H9 (cell line): ENCODE results near the gene SRRM3. TPM values are rescaled to one million over a fixed set of nuclear protein-coding genes. Genes with fewer than 3 reads are reported as not detected.
"Not testable (repeated sequence)": the region's sequence is repeated elsewhere in the genome, so short reads cannot be mapped to it uniquely, and the experiment has no call there.

Experiments
- DNase-seq: peaks from one replicate; pipeline ENCODE4 v3.0.0-alpha.2; 2017
- H2AFZ ChIP-seq: one replicate; pipeline ENCODE4 v1.6.1; 2013; ENCODE audit warnings: mild to moderate bottlenecking, low read length, control low read depth, moderate library complexity
- H2AK5ac ChIP-seq: 2 replicates; pipeline ENCODE4 v1.6.1; 2013; ENCODE audit warnings: low read length, control low read depth, mixed read lengths; ENCODE audit not compliant: insufficient read length
- H2BK120ac ChIP-seq: one replicate; pipeline ENCODE4 v1.6.1; 2013; ENCODE audit warnings: low read depth, mild to moderate bottlenecking, low read length, control low read depth, inconsistent platforms; ENCODE audit not compliant: poor library complexity, severe bottlenecking
- H2BK12ac ChIP-seq: 2 replicates; pipeline ENCODE4 v1.6.1; 2013; ENCODE audit warnings: low read length, control low read depth, mixed read lengths, low read depth; ENCODE audit not compliant: insufficient read length
- H2BK15ac ChIP-seq: 2 replicates; pipeline ENCODE4 v1.6.1; 2013; ENCODE audit warnings: low read depth, low read length, control low read depth
- H2BK20ac ChIP-seq: one replicate; pipeline ENCODE4 v1.6.1; 2013; ENCODE audit warnings: low read depth, mild to moderate bottlenecking, low read length, control low read depth, inconsistent platforms; ENCODE audit not compliant: poor library complexity, severe bottlenecking
- H2BK5ac ChIP-seq: 2 replicates; pipeline ENCODE4 v1.6.1; 2013; ENCODE audit warnings: low read length, control low read depth, mixed read lengths; ENCODE audit not compliant: insufficient read length
- H3K14ac ChIP-seq: 2 replicates; pipeline ENCODE4 v1.6.1; 2013; ENCODE audit warnings: low read length, control low read depth; ENCODE audit not compliant: insufficient read depth
- H3K18ac ChIP-seq: 2 replicates; pipeline ENCODE4 v1.6.1; 2013; ENCODE audit warnings: low read depth, mild to moderate bottlenecking, mixed read lengths, low read length, control low read depth; ENCODE audit not compliant: insufficient read length
- H3K23ac ChIP-seq: 2 replicates; pipeline ENCODE4 v1.6.1; 2013; ENCODE audit warnings: low read length, control low read depth, mixed read lengths, low read depth; ENCODE audit not compliant: insufficient read length
- H3K23me2 ChIP-seq: 2 replicates; pipeline ENCODE4 v1.6.1; 2013; ENCODE audit warnings: low read depth, mild to moderate bottlenecking, mixed read lengths, low read length, control low read depth; ENCODE audit not compliant: insufficient read length, poor library complexity, severe bottlenecking
- H3K27ac ChIP-seq: 2 replicates; pipeline ENCODE4 v1.5.1; 2013; ENCODE audit warnings: low read length, control low read depth, mixed read lengths, low read depth; ENCODE audit not compliant: insufficient read length
- H3K27me3 ChIP-seq: 2 replicates; pipeline ENCODE4 v1.6.1; 2013; ENCODE audit warnings: low read length, control low read depth, inconsistent platforms; ENCODE audit not compliant: insufficient read depth
- H3K4ac ChIP-seq: 2 replicates; pipeline ENCODE4 v1.6.1; 2013; ENCODE audit warnings: low read depth, mild to moderate bottlenecking, control low read depth, inconsistent platforms, low read length, moderate library complexity
- H3K4me1 ChIP-seq: 2 replicates; pipeline ENCODE4 v1.6.1; 2013; ENCODE audit warnings: low read length, control low read depth, inconsistent platforms; ENCODE audit not compliant: insufficient read depth
- H3K4me2 ChIP-seq: 2 replicates; pipeline ENCODE4 v1.6.1; 2013; ENCODE audit warnings: low read length, control low read depth, mixed read lengths; ENCODE audit not compliant: insufficient read length, insufficient read depth
- H3K56ac ChIP-seq: 2 replicates; pipeline ENCODE4 v1.6.1; 2013; ENCODE audit warnings: low read depth, mild to moderate bottlenecking, mixed read lengths, low read length, control low read depth; ENCODE audit not compliant: insufficient read length
- H3K79me1 ChIP-seq: 2 replicates; pipeline ENCODE4 v1.6.1; 2013; ENCODE audit warnings: low read depth, mild to moderate bottlenecking, moderate library complexity, low read length, control low read depth, inconsistent platforms; ENCODE audit not compliant: insufficient read depth, poor library complexity, severe bottlenecking
- H3K79me2 ChIP-seq: 2 replicates; pipeline ENCODE4 v1.6.1; 2013; ENCODE audit warnings: low read length, control low read depth, inconsistent platforms; ENCODE audit not compliant: insufficient read depth
- H3K9ac ChIP-seq: 2 replicates; pipeline ENCODE4 v1.6.1; 2013; ENCODE audit warnings: low read length, control low read depth, mixed read lengths; ENCODE audit not compliant: insufficient read length; ENCODE audit errors: extremely low read depth
- H3K9me3 ChIP-seq: one replicate; pipeline ENCODE4 v1.6.1; 2013; ENCODE audit warnings: low read depth, low read length, inconsistent platforms; ENCODE audit not compliant: control insufficient read depth
- H3T11ph ChIP-seq: one replicate; pipeline ENCODE4 v1.6.1; 2013; ENCODE audit warnings: mild to moderate bottlenecking, low read length, control low read depth, inconsistent platforms
- H4K20me1 ChIP-seq: one replicate; pipeline ENCODE4 v1.6.1; 2013; ENCODE audit not compliant: control insufficient read depth, insufficient read length, insufficient read depth
- H4K5ac ChIP-seq: 2 replicates; pipeline ENCODE4 v1.6.1; 2013; ENCODE audit warnings: low read depth, mild to moderate bottlenecking, mixed read lengths, low read length, control low read depth; ENCODE audit not compliant: insufficient read length
- H4K8ac ChIP-seq: replicated peaks from 2 replicates; pipeline ENCODE4 v1.6.1; 2013; ENCODE audit warnings: low read length, control low read depth, mixed read lengths, low read depth; ENCODE audit not compliant: insufficient read length
- H4K91ac ChIP-seq: 2 replicates; pipeline ENCODE4 v1.6.1; 2013; ENCODE audit warnings: low read depth, mild to moderate bottlenecking, moderate library complexity, mixed read lengths, low read length, control low read depth; ENCODE audit not compliant: insufficient read length
- H3K27ac Mint-ChIP-seq, 3 experiments: 2 replicates in 2 of 3; 3 replicates in 1 of 3; pipeline ENCODE4 v1.8.0; 2020 to 2021; ENCODE audit warnings: mixed read lengths in 3 of 3, mild to moderate bottlenecking in 1 of 3, moderate library complexity in 1 of 3
- H3K27me3 Mint-ChIP-seq: 2 replicates; pipeline ENCODE4 v1.8.0; 2021; ENCODE audit warnings: low read depth, mild to moderate bottlenecking, moderate library complexity, mixed read lengths
- H3K36me3 Mint-ChIP-seq, 3 experiments: 2 replicates in 2 of 3; 3 replicates in 1 of 3; pipeline ENCODE4 v1.8.0; 2020 to 2021; ENCODE audit warnings: low read depth in 3 of 3, mixed read lengths in 3 of 3; ENCODE audit not compliant: insufficient read depth in 1 of 3
- H3K4me1 Mint-ChIP-seq, 2 experiments: 2 replicates each; pipeline ENCODE4 v1.8.0; 2020; ENCODE audit warnings: mixed read lengths in 2 of 2
- H3K4me3 Mint-ChIP-seq, 2 experiments: 2 replicates in 1 of 2; 3 replicates in 1 of 2; pipeline ENCODE4 v1.8.0; 2020 to 2021; ENCODE audit warnings: mild to moderate bottlenecking in 2 of 2, mixed read lengths in 2 of 2, moderate library complexity in 1 of 2
- H3K9me3 Mint-ChIP-seq, 2 experiments: 2 replicates in 1 of 2; 3 replicates in 1 of 2; pipeline ENCODE4 v1.8.0; 2020; ENCODE audit warnings: mild to moderate bottlenecking in 2 of 2, mixed read lengths in 2 of 2, moderate library complexity in 1 of 2
- CTCF ChIP-seq: fragments of 200-600 bp; sonication (generic); conservative IDR thresholded peaks from 3 replicates; pipeline ENCODE4 v1.8.0; 2021; ENCODE audit warnings: antibody characterized with exemption, mild to moderate bottlenecking
- WGBS: extraction: QIAGEN DNeasy Blood & Tissue Kit; methylation state at CpG from one replicate; pipeline ENCODE4 v1.1.7; 2013; ENCODE audit warnings: missing lambda C conversion rate, low lambda C conversion rate, mixed read lengths; ENCODE audit not compliant: insufficient read length; ENCODE audit errors: extremely low coverage; 5-methylcytosine and 5-hydroxymethylcytosine counted together
- total RNA-seq: library from RNA; stranded (reverse); gene quantifications from 2 replicates; pipeline ENCODE4 v1.2.1, GENCODE V29; 2021

Gene SRRM3
- total RNA-seq, 1 experiment from 2014 or later: 11.0 TPM

- no peak overlapping the region for H2AK5ac ChIP-seq
- peak overlapping the region in 1 of 2 experiments; percentile 28; a peak in 2 of 5 replicates for H3K4me3 Mint-ChIP-seq
- H3K4me1 ChIP-seq: peaks cover 5% of the 10 kb centered on the region; the same call in 1 of the 2 replicates
- H3K27me3 ChIP-seq: no peaks in the 10 kb centered on the region
- no peak overlapping the region for H4K91ac ChIP-seq
- H2BK20ac ChIP-seq: no peak overlapping the region
- H3K27ac ChIP-seq: no peak overlapping the region
- H2BK120ac ChIP-seq: no peak overlapping the region
- H3K79me2 ChIP-seq: no peaks in the 10 kb centered on the region
- no peak overlapping the region for H2BK15ac ChIP-seq
- no peak overlapping the region for H2BK12ac ChIP-seq
- H3K4me2 ChIP-seq: no peak overlapping the region
- H3K9me3 ChIP-seq: no peaks in the 10 kb centered on the region
- peaks cover 30% of the 10 kb centered on the region for H3K27me3 Mint-ChIP-seq
- no peak overlapping the region for H3T11ph ChIP-seq
- no peak for DNase-seq
- TF ChIP-seq CTCF: no peak
- H3K23ac ChIP-seq: no peak overlapping the region
- H3K9me3 Mint-ChIP-seq: no peaks in the 10 kb centered on the region
- no peak overlapping the region for H3K56ac ChIP-seq
- no peak overlapping the region for H2AFZ ChIP-seq
- H4K5ac ChIP-seq: no peak overlapping the region
- no peak overlapping the region for H3K4ac ChIP-seq
- no peak overlapping the region for H4K8ac ChIP-seq
- peaks cover 36 to 50% of the 10 kb centered on the region in 2 experiments for H3K4me1 Mint-ChIP-seq
- H3K23me2 ChIP-seq: peaks cover 9% of the 10 kb centered on the region
- no peaks in the 10 kb centered on the region for H3K79me1 ChIP-seq
- no peaks in the 10 kb centered on the region for H4K20me1 ChIP-seq
- H3K14ac ChIP-seq: no peak overlapping the region
- no peaks in the 10 kb centered on the region; a peak in 1 of 7 replicates for H3K36me3 Mint-ChIP-seq
- no peak overlapping the region for H3K18ac ChIP-seq
- H3K9ac ChIP-seq: no peak overlapping the region
- no CpG with 5 or more reads among the region's 5 CpGs for WGBS
- H3K27ac Mint-ChIP-seq: peak overlapping the region in 1 of 3 experiments; percentile 29; a peak in 2 of 7 replicates
- H2BK5ac ChIP-seq: no peak overlapping the region
Measured at GRCh38 chr7:76269895-76270294, 68.2 kb downstream of the SRRM3 start.

GRCh38 chr7:76271384-76271783, 69.7 kb downstream of the SRRM3 start:
- not testable (repeated sequence) for H2BK120ac ChIP-seq, DNase-seq, H3K4me3 Mint-ChIP-seq, H3K79me2 ChIP-seq, H4K8ac ChIP-seq, H3K27me3 ChIP-seq, H3K27ac ChIP-seq, H3K56ac ChIP-seq, H3K9me3 ChIP-seq, H3K4ac ChIP-seq, H3K9me3 Mint-ChIP-seq, H2BK20ac ChIP-seq, H3K27ac Mint-ChIP-seq, H4K20me1 ChIP-seq, H3K9ac ChIP-seq, H3K14ac ChIP-seq, H3K4me2 ChIP-seq, H2AFZ ChIP-seq, H3T11ph ChIP-seq, H3K36me3 Mint-ChIP-seq, H2BK5ac ChIP-seq, H3K23ac ChIP-seq, H2AK5ac ChIP-seq, H4K91ac ChIP-seq, H3K79me1 ChIP-seq, H2BK12ac ChIP-seq, H3K4me1 ChIP-seq, H3K23me2 ChIP-seq, H2BK15ac ChIP-seq, H4K5ac ChIP-seq, H3K18ac ChIP-seq
- no CpG with 5 or more reads among the region's 2 CpGs for whole genome bisulfite sequencing
- peaks cover 31% of the 10 kb centered on the region for H3K27me3 Mint-ChIP-seq
- H3K4me1 Mint-ChIP-seq: peaks cover 36 to 50% of the 10 kb centered on the region in 2 experiments
